ENCODE results near the gene CAVIN4.

CAVIN4 gene

GRCh38 chr9:100577776-100578448 lies at the start of gene CAVIN4:
CAVIN4 (plus strand) TSS chr9:100578079; CDS start chr9:100578144, 65 bp downstream.
- no peak for TF ChIP-seq CTCF (IDR thresholded peaks at IDR 0.05; ENCODE audit: insufficient read depth, low read depth, low read length, missing control alignments)
- H3K4me3 ChIP-seq (ENCODE audit: low read length): no peak within 1 kb of the TSS
- DNase-seq (ENCODE audit: low read depth): no peak

- TF ChIP-seq CTCF (IDR thresholded peaks at IDR 0.05; ENCODE audit: insufficient read depth, low read depth, low read length, missing control alignments): no peak
- no peak overlapping the region for H3K4me3 ChIP-seq (ENCODE audit: low read length)
- no peak for DNase-seq (ENCODE audit: low read depth)
Measured at GRCh38 chr9:100534401-100534800, 43.5 kb upstream of the CAVIN4 start.

- no peak overlapping the region for H3K4me3 ChIP-seq (ENCODE audit: low read length)
- TF ChIP-seq CTCF (IDR thresholded peaks at IDR 0.05; ENCODE audit: insufficient read depth, low read depth, low read length, missing control alignments): no peak
- no peak for DNase-seq (ENCODE audit: low read depth)
Measured at GRCh38 chr9:100540327-100540726, 37.6 kb upstream of the CAVIN4 start.

- H3K4me3 ChIP-seq (ENCODE audit: low read length): no peak overlapping the region
- DNase-seq (ENCODE audit: low read depth): no peak
- TF ChIP-seq CTCF (IDR thresholded peaks at IDR 0.05; ENCODE audit: insufficient read depth, low read depth, low read length, missing control alignments): no peak
Measured at GRCh38 chr9:100549048-100549447, 28.8 kb upstream of the CAVIN4 start.

GRCh38 chr9:100554935-100555401 lies 22.9 kb upstream of the CAVIN4 start:
- DNase-seq (ENCODE audit: low read depth): peak; percentile 56
- no peak for TF ChIP-seq CTCF (IDR thresholded peaks at IDR 0.05; ENCODE audit: insufficient read depth, low read depth, low read length, missing control alignments)
- H3K4me3 ChIP-seq (ENCODE audit: low read length): no peak overlapping the region

- no peak overlapping the region for H3K4me3 ChIP-seq (ENCODE audit: low read length)
- DNase-seq (ENCODE audit: low read depth): no peak
- TF ChIP-seq CTCF (IDR thresholded peaks at IDR 0.05; ENCODE audit: insufficient read depth, low read depth, low read length, missing control alignments): no peak
Measured at GRCh38 chr9:100555471-100555870, 22.4 kb upstream of the CAVIN4 start.

- DNase-seq (ENCODE audit: low read depth): peak; percentile 10
- no peak for TF ChIP-seq CTCF (IDR thresholded peaks at IDR 0.05; ENCODE audit: insufficient read depth, low read depth, low read length, missing control alignments)
- H3K4me3 ChIP-seq (ENCODE audit: low read length): no peak overlapping the region
Measured at GRCh38 chr9:100557053-100557452, 20.8 kb upstream of the CAVIN4 start.
